Activated B cell treated with CpG ODN at 0.5 μM for 24 hours (primary cell): Measurements from ENCODE around the gene PDE10A. TPM values are rescaled to one million over a fixed set of nuclear protein-coding genes. Genes with fewer than 3 reads are reported as not detected.
"Not testable (repeated sequence)": the region's sequence is repeated elsewhere in the genome, so short reads cannot be mapped to it uniquely, and the experiment has no call there.

Experiments
- ATAC-seq: fragments of 200-7000 bp; cut with Tn5 transposase; one replicate; pipeline ENCODE4 v1.10.0; 2021; ENCODE audit warnings: low read depth, mild to moderate bottlenecking, moderate library complexity
- CTCF ChIA-PET: fragments of 350-600 bp; sonication (Branson Sonifier 250); formaldehyde crosslinking; loops from one replicate; lab custom pipeline; 2021; ENCODE audit warnings: antibody characterized with exemption; lab: Charles Lee
- POLR2A ChIA-PET: fragments of 350-600 bp; sonication (Branson Sonifier 250); formaldehyde crosslinking; loops from one replicate; lab custom pipeline; 2021; ENCODE audit warnings: antibody characterized with exemption; lab: Charles Lee
- DNase-seq: peaks from one replicate; pipeline ENCODE4 v3.0.0; 2022
- H3K27ac Mint-ChIP-seq: one replicate; pipeline ENCODE4 v1.8.0; 2020; ENCODE audit warnings: mixed read lengths
- H3K27me3 Mint-ChIP-seq: one replicate; pipeline ENCODE4 v1.8.0; 2021; ENCODE audit warnings: mixed read lengths
- H3K36me3 Mint-ChIP-seq: one replicate; pipeline ENCODE4 v1.8.0; 2021; ENCODE audit warnings: low read depth, mixed read lengths
- H3K4me1 Mint-ChIP-seq: one replicate; pipeline ENCODE4 v1.8.0; 2021; ENCODE audit warnings: mixed read lengths
- H3K4me3 Mint-ChIP-seq: one replicate; pipeline ENCODE4 v1.8.0; 2020; ENCODE audit warnings: mild to moderate bottlenecking, mixed read lengths
- H3K9me3 Mint-ChIP-seq: one replicate; pipeline ENCODE4 v1.8.0; 2020; ENCODE audit warnings: mixed read lengths
- intact Hi-C: fragments of 100-400 bp; cut with micrococcal nuclease; formaldehyde crosslinking; loops from one replicate; pipeline ENCODE4 v1.15.1; 2024
- total RNA-seq: library from RNA; stranded (reverse); gene quantifications from 2 replicates; pipeline ENCODE4 v1.2.3, GENCODE V29; 2022
- TF ChIP-seq, protein P1 (sequence below): fragments of 200-600 bp; IDR thresholded peaks from one replicate; pipeline ENCODE4 v1.8.0; 2022; ENCODE audit warnings: antibody characterized with exemption, mild to moderate bottlenecking

PDE10A gene
- total RNA-seq, 1 donor from 2014 or later, result not detected

DNA sequence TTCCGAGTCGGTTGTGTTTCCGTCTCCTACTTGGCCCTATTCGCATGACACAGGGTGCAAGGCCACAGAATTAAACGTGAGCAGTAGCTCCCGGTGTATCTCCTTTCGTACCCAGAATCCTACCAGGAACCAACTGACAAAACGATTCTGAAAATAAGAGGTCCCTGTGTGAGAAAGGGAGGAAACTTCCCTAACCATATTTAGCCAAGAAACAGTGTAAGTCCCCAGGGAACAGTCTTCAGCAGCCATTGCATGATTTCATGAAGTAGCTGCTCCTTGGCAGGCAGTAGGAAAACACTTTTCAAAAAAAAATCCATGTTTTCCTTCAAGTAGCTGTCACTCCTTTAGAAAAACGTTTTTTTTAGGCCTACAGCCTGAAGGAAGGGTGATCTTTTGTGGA is 46.9 kb downstream of the PDE10A start:
- ChIA-PET CTCF (no interaction called here), POLR2A (no interaction called here)
- Mint-ChIP-seq H3K27me3 (no peaks in the 10 kb centered on the region), H3K27ac (no peak overlapping the region), H3K36me3 (no peaks in the 10 kb centered on the region), H3K4me3 (no peak overlapping the region), H3K9me3 (no peaks in the 10 kb centered on the region), H3K4me1 (no peaks in the 10 kb centered on the region)
- ATAC-seq (no peak), DNase-seq (no peak)
- intact Hi-C loops, result no loop called here
- TF ChIP-seq, protein P1, sequence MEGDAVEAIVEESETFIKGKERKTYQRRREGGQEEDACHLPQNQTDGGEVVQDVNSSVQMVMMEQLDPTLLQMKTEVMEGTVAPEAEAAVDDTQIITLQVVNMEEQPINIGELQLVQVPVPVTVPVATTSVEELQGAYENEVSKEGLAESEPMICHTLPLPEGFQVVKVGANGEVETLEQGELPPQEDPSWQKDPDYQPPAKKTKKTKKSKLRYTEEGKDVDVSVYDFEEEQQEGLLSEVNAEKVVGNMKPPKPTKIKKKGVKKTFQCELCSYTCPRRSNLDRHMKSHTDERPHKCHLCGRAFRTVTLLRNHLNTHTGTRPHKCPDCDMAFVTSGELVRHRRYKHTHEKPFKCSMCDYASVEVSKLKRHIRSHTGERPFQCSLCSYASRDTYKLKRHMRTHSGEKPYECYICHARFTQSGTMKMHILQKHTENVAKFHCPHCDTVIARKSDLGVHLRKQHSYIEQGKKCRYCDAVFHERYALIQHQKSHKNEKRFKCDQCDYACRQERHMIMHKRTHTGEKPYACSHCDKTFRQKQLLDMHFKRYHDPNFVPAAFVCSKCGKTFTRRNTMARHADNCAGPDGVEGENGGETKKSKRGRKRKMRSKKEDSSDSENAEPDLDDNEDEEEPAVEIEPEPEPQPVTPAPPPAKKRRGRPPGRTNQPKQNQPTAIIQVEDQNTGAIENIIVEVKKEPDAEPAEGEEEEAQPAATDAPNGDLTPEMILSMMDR, result no peak

DNA sequence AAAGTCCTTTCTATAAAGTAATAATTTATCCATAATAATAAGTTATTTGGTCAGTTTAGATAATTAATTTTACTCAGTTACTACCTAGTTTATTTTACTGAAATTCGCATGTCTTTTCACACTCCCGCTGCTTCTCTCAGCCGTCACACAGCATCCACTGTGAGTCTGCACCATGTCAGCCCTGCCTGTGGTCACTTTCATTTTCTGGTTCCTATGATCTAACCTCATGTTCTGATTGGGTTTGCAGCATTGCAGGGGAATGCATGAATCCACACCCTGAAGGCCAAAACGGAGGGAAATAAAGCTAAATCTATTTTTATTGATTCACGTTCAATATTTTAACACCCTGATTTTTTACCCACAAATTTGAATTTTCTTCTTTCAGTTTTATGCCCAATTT is 47.4 kb downstream of the PDE10A start:
- Mint-ChIP-seq H3K27ac (no peak overlapping the region), H3K27me3 (no peaks in the 10 kb centered on the region), H3K36me3 (no peaks in the 10 kb centered on the region), H3K9me3 (no peaks in the 10 kb centered on the region), H3K4me1 (no peaks in the 10 kb centered on the region), H3K4me3 (no peak overlapping the region)
- DNase-seq, result no peak
- TF ChIP-seq, protein P1, result no peak
- intact Hi-C loops, result no loop called here
- CTCF ChIA-PET, result no interaction called here
- POLR2A ChIA-PET, result no interaction called here
- ATAC-seq, result no peak

DNA sequence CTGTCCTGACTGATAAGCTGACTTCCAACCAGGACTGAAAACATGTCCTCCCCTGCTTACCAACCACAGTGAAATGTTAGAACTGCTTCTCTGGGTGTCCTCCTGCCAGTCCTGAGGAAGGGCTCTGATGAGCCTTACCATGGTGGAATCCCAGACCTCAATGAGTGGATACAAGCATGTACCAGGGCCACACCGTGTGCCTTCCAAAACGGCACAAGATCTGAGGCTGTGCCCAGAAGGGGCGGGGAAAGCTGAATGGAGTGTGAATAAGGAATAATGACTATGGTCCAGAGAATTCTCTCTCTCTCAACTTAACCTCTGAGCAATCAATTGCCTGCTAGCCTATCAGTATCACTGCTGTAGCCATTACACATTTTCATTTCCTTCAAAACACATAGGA is 51.7 kb downstream of the PDE10A start:
- TF ChIP-seq, protein P1, result no peak
- Mint-ChIP-seq H3K9me3 (no peaks in the 10 kb centered on the region), H3K27me3 (no peaks in the 10 kb centered on the region), H3K36me3 (no peaks in the 10 kb centered on the region), H3K4me3 (no peak overlapping the region), H3K27ac (no peak overlapping the region), H3K4me1 (no peaks in the 10 kb centered on the region)
- DNase-seq (no peak), ATAC-seq (no peak)
- intact Hi-C loops, result no loop called here
- ChIA-PET CTCF (no interaction called here), POLR2A (no interaction called here)

DNA sequence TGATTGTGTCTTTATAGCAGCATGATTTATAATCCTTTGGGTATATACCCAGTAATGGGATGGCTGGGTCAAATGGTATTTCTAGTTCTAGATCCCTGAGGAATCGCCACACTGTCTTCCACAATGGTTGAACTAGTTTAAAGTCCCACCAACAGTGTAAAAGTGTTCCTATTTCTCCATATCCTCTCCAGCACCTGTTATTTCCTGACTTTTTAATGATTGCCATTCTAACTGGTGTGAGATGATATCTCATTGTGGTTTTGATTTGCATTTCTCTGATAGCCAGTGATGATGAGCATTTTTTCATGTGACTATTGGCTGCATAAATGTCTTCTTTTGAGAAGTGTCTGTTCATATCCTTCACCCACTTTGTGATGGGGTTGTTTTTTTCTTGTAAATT is 54.5 kb downstream of the PDE10A start:
- H3K27me3 Mint-ChIP-seq, ATAC-seq, H3K4me1 Mint-ChIP-seq, H3K9me3 Mint-ChIP-seq, H3K36me3 Mint-ChIP-seq, intact Hi-C loops, DNase-seq, CTCF ChIA-PET, POLR2A ChIA-PET, H3K27ac Mint-ChIP-seq, H3K4me3 Mint-ChIP-seq: not testable (repeated sequence)

DNA sequence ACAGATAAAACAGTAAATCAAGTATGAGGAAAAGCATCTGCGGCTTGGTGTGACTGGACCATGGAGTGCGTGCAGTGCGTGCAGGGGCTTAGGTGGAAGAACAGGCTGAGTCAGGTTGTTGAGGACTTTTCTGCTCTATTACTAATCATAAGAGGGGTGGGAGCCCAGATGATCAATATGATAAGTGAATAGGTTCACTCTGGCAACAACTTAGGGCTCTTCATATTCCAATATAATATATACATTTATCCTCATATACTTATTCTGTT is 56.4 kb downstream of the PDE10A start:
- intact Hi-C loops, result no loop called here
- ATAC-seq (no peak), DNase-seq (no peak)
- POLR2A ChIA-PET, result no interaction called here
- TF ChIP-seq, protein P1, result no peak
- H3K36me3 Mint-ChIP-seq, result no peaks in the 10 kb centered on the region
- CTCF ChIA-PET, result no interaction called here
- H3K4me3 Mint-ChIP-seq, result no peak overlapping the region
- H3K27me3 Mint-ChIP-seq, result no peaks in the 10 kb centered on the region
- no peaks in the 10 kb centered on the region for H3K9me3 Mint-ChIP-seq
- H3K4me1 Mint-ChIP-seq, result no peaks in the 10 kb centered on the region
- no peak overlapping the region for H3K27ac Mint-ChIP-seq

DNA sequence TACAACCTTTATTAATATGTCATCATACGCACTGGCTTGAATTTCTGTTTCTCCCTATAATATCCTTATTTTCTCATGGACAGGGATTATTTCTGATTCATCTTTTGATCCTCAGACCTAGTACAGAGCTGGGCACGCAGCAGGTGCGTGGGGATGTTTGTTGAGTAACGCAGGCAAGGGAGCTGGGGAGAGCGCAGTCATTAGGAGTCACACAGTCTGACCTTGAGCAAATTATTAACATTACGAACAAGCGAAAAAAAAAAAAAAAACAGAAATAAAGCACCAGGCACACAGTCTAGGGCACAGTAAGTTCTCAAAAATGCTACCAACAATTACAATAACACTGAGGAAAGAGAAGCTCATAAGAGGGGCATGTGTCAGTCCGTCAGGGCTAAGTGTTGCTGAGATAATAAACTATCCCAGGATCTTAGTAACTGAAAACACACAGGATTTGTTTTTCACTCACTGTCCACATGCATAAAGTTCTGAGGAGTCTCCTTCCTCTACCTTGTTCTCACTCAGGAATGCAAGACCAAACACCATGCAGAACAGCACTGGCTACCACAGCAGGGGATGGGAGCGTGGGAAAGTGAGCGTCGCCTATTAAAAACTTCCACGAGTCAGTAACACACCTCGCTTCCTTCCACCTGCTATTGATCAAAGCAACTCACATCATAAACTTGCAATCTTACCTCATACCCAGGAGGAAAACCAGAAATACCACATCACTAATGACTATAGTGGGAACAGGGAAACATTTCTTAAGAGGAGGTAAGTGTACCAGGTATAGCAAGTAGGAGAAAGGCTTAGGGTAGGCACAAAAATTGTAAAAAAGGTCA is 56.9 kb downstream of the PDE10A start:
- POLR2A ChIA-PET, result no interaction called here
- H3K9me3 Mint-ChIP-seq, result no peaks in the 10 kb centered on the region
- TF ChIP-seq, protein P1, result no peak
- no peaks in the 10 kb centered on the region for H3K27me3 Mint-ChIP-seq
- H3K4me3 Mint-ChIP-seq, result no peak overlapping the region
- no peaks in the 10 kb centered on the region for H3K36me3 Mint-ChIP-seq
- CTCF ChIA-PET, result no interaction called here
- intact Hi-C loops, result no loop called here
- no peaks in the 10 kb centered on the region for H3K4me1 Mint-ChIP-seq
- no peak for DNase-seq
- no peak overlapping the region for H3K27ac Mint-ChIP-seq
- ATAC-seq, result no peak
